ENCODE measurements around the gene TMEM38A.
"Not testable (repeated sequence)": the region's sequence is repeated elsewhere in the genome, so short reads cannot be mapped to it uniquely, and the experiment has no call there.

Gene TMEM38A

GRCh38 chr19:16722591-16722990 is 61.7 kb downstream of the TMEM38A start:
- Histone ChIP-seq H3K9ac (ENCODE audit: low read length) (no peak overlapping the region), H3K9me3 (ENCODE audit: low read length) (no peaks in the 10 kb centered on the region), H3K36me3 (ENCODE audit: insufficient read depth, low read length) (no peaks in the 10 kb centered on the region), H3K4me3 (ENCODE audit: low read depth in 1 of 2, low read length in 2 of 2) (no peak overlapping the region), H3K27me3 (ENCODE audit: control insufficient read depth in 1 of 2, insufficient read depth in 2 of 2, low read length in 2 of 2) (no peaks in the 10 kb centered on the region), H3K4me1 (ENCODE audit: insufficient read depth, low read length) (peaks cover 6% of the 10 kb centered on the region), H3K27ac (ENCODE audit: low read depth, low read length) (no peak overlapping the region)

GRCh38 chr19:16726916-16727315 is 66.0 kb downstream of the TMEM38A start:
- H3K36me3 ChIP-seq (ENCODE audit: insufficient read depth, low read length) = no peaks in the 10 kb centered on the region
- no peaks in the 10 kb centered on the region for H3K9me3 ChIP-seq (ENCODE audit: low read length)
- no peaks in the 10 kb centered on the region for H3K4me1 ChIP-seq (ENCODE audit: insufficient read depth, low read length)
- H3K9ac ChIP-seq (ENCODE audit: low read length) = no peak overlapping the region
- H3K27ac ChIP-seq (ENCODE audit: low read depth, low read length) = no peak overlapping the region
- no peak overlapping the region for H3K4me3 ChIP-seq (ENCODE audit: low read depth in 1 of 2, low read length in 2 of 2)
- no peaks in the 10 kb centered on the region for H3K27me3 ChIP-seq (ENCODE audit: control insufficient read depth in 1 of 2, insufficient read depth in 2 of 2, low read length in 2 of 2)

GRCh38 chr19:16735650-16736266 is 74.8 kb downstream of the TMEM38A start:
- not testable (repeated sequence) for H3K4me1 ChIP-seq (ENCODE audit: insufficient read depth, low read length); H3K4me3 ChIP-seq (ENCODE audit: low read depth in 1 of 2, low read length in 2 of 2); H3K27ac ChIP-seq (ENCODE audit: low read depth, low read length); H3K27me3 ChIP-seq (ENCODE audit: control insufficient read depth in 1 of 2, insufficient read depth in 2 of 2, low read length in 2 of 2); H3K9ac ChIP-seq (ENCODE audit: low read length); H3K36me3 ChIP-seq (ENCODE audit: insufficient read depth, low read length); H3K9me3 ChIP-seq (ENCODE audit: low read length)

- H3K27ac ChIP-seq (ENCODE audit: low read depth, low read length) = no peak overlapping the region
- H3K27me3 ChIP-seq (ENCODE audit: control insufficient read depth in 1 of 2, insufficient read depth in 2 of 2, low read length in 2 of 2) = no peaks in the 10 kb centered on the region
- H3K9ac ChIP-seq (ENCODE audit: low read length) = no peak overlapping the region
- no peaks in the 10 kb centered on the region for H3K36me3 ChIP-seq (ENCODE audit: insufficient read depth, low read length)
- no peaks in the 10 kb centered on the region for H3K9me3 ChIP-seq (ENCODE audit: low read length)
- H3K4me3 ChIP-seq (ENCODE audit: low read depth in 1 of 2, low read length in 2 of 2) = no peak overlapping the region
- peaks cover 7% of the 10 kb centered on the region for H3K4me1 ChIP-seq (ENCODE audit: insufficient read depth, low read length)
Measured at GRCh38 chr19:16736709-16737108, 75.8 kb downstream of the TMEM38A start.

GRCh38 chr19:16737911-16738310 is 77.0 kb downstream of the TMEM38A start:
- H3K9me3 ChIP-seq (ENCODE audit: low read length) = no peaks in the 10 kb centered on the region
- no peaks in the 10 kb centered on the region for H3K27me3 ChIP-seq (ENCODE audit: control insufficient read depth in 1 of 2, insufficient read depth in 2 of 2, low read length in 2 of 2)
- H3K9ac ChIP-seq (ENCODE audit: low read length) = no peak overlapping the region
- H3K4me3 ChIP-seq (ENCODE audit: low read depth in 1 of 2, low read length in 2 of 2) = no peak overlapping the region
- H3K36me3 ChIP-seq (ENCODE audit: insufficient read depth, low read length) = no peaks in the 10 kb centered on the region
- H3K27ac ChIP-seq (ENCODE audit: low read depth, low read length) = no peak overlapping the region
- peaks cover 7% of the 10 kb centered on the region for H3K4me1 ChIP-seq (ENCODE audit: insufficient read depth, low read length)

DNA sequence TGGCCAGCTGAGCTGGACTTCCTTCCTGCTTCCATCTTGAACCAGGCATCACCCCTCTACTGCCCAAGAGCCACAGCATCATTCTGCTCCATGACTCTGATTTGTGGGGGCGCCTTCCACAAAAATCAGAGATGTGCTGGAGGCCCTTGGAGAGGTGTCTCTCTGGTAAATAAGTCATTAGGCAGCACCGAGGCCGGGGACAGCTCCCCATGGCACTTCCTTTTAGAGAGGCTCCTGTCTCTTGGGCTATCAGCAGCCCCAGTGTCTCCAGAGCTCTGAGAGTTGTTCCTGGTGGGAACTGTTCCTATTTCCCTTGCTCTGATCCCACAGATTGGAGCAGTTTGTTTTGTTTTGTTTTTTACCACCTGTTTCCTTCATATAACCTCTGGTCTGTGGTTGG is 78.6 kb downstream of the TMEM38A start:
- no peaks in the 10 kb centered on the region for H3K27me3 ChIP-seq (ENCODE audit: control insufficient read depth in 1 of 2, insufficient read depth in 2 of 2, low read length in 2 of 2)
- H3K9me3 ChIP-seq (ENCODE audit: low read length) = no peaks in the 10 kb centered on the region
- H3K4me3 ChIP-seq (ENCODE audit: low read depth in 1 of 2, low read length in 2 of 2) = no peak overlapping the region
- H3K4me1 ChIP-seq (ENCODE audit: insufficient read depth, low read length) = no peaks in the 10 kb centered on the region
- H3K36me3 ChIP-seq (ENCODE audit: insufficient read depth, low read length) = no peaks in the 10 kb centered on the region
- no peak overlapping the region for H3K9ac ChIP-seq (ENCODE audit: low read length)
- H3K27ac ChIP-seq (ENCODE audit: low read depth, low read length) = no peak overlapping the region
